Rectal smooth muscle tissue (tissue), 1 donor: ENCODE results near the gene KIF7.

Experiments
- H3K27ac ChIP-seq: one replicate; pipeline ENCODE4 v1.7.0; 2013; ENCODE audit warnings: low read depth, low read length, inconsistent platforms
- H3K27me3 ChIP-seq: one replicate; pipeline ENCODE4 v1.7.0; 2013; ENCODE audit warnings: low read length; ENCODE audit not compliant: control insufficient read depth, insufficient read depth
- H3K36me3 ChIP-seq: one replicate; pipeline ENCODE4 v1.7.0; 2013; ENCODE audit warnings: low read length; ENCODE audit not compliant: control insufficient read depth, insufficient read depth
- H3K4me1 ChIP-seq: one replicate; pipeline ENCODE4 v1.7.0; 2013; ENCODE audit warnings: low read length; ENCODE audit not compliant: control insufficient read depth, insufficient read depth
- H3K4me3 ChIP-seq: one replicate; pipeline ENCODE4 v1.7.0; 2013; ENCODE audit warnings: low read length
- H3K9ac ChIP-seq: one replicate; pipeline ENCODE4 v1.7.0; 2013; ENCODE audit warnings: low read length

Gene KIF7

GRCh38 chr15:89667706-89667960, 12.4 kb upstream of the KIF7 start:
- Histone ChIP-seq H3K4me1 (peaks cover 3% of the 10 kb centered on the region), H3K27me3 (no peaks in the 10 kb centered on the region), H3K36me3 (no peaks in the 10 kb centered on the region), H3K4me3 (no peak overlapping the region), H3K9ac (no peak overlapping the region), H3K27ac (no peak overlapping the region)

GRCh38 chr15:89666858-89667705, 11.8 kb upstream of the KIF7 start:
- Histone ChIP-seq H3K4me1 (peaks cover 3% of the 10 kb centered on the region), H3K36me3 (no peaks in the 10 kb centered on the region), H3K4me3 (no peak overlapping the region), H3K9ac (no peak overlapping the region), H3K27me3 (no peaks in the 10 kb centered on the region), H3K27ac (no peak overlapping the region)

- Histone ChIP-seq H3K4me1 (peaks cover 3% of the 10 kb centered on the region), H3K27ac (peak overlapping the region; percentile 51), H3K27me3 (no peaks in the 10 kb centered on the region), H3K4me3 (no peak overlapping the region), H3K9ac (no peak overlapping the region), H3K36me3 (no peaks in the 10 kb centered on the region)
These were observed 11.1 kb upstream of the KIF7 start for GRCh38 chr15:89666184-89666857.

GRCh38 chr15:89665449-89666181, 10.3 kb upstream of the KIF7 start:
- Histone ChIP-seq H3K36me3 (no peaks in the 10 kb centered on the region), H3K4me1 (peaks cover 3% of the 10 kb centered on the region), H3K4me3 (peak overlapping the region; percentile 55), H3K27ac (peak overlapping the region; percentile 51), H3K9ac (peak overlapping the region; percentile 41), H3K27me3 (no peaks in the 10 kb centered on the region)

GRCh38 chr15:89664441-89665350, 9.4 kb upstream of the KIF7 start:
- Histone ChIP-seq H3K4me1 (peaks cover 3% of the 10 kb centered on the region), H3K27me3 (no peaks in the 10 kb centered on the region), H3K36me3 (no peaks in the 10 kb centered on the region), H3K27ac (peak overlapping the region; percentile 6), H3K9ac (no peak overlapping the region), H3K4me3 (peak overlapping the region; percentile 55)

- Histone ChIP-seq H3K9ac (no peak overlapping the region), H3K27ac (peak overlapping the region; percentile 18), H3K4me1 (peaks cover 3% of the 10 kb centered on the region), H3K27me3 (no peaks in the 10 kb centered on the region), H3K36me3 (no peaks in the 10 kb centered on the region), H3K4me3 (no peak overlapping the region)
These were observed 7.8 kb upstream of the KIF7 start for GRCh38 chr15:89662893-89663626.

GRCh38 chr15:89660556-89660955, 5.3 kb upstream of the KIF7 start:
- no peak overlapping the region for H3K27ac ChIP-seq
- no peaks in the 10 kb centered on the region for H3K27me3 ChIP-seq
- no peak overlapping the region for H3K4me3 ChIP-seq
- H3K4me1 ChIP-seq = peaks cover 3% of the 10 kb centered on the region
- H3K9ac ChIP-seq = no peak overlapping the region
- no peaks in the 10 kb centered on the region for H3K36me3 ChIP-seq

GRCh38 chr15:89659295-89659694, 4.0 kb upstream of the KIF7 start:
- Histone ChIP-seq H3K27ac (no peak overlapping the region), H3K9ac (no peak overlapping the region), H3K4me3 (no peak overlapping the region), H3K36me3 (no peaks in the 10 kb centered on the region), H3K27me3 (no peaks in the 10 kb centered on the region), H3K4me1 (peaks cover 4% of the 10 kb centered on the region)

- no peaks in the 10 kb centered on the region for H3K27me3 ChIP-seq
- H3K36me3 ChIP-seq = no peaks in the 10 kb centered on the region
These were observed 2.5 kb upstream of the KIF7 start for GRCh38 chr15:89657686-89658200.

GRCh38 chr15:89656116-89656815, 999 bp upstream of the KIF7 start:
- no peaks in the 10 kb centered on the region for H3K36me3 ChIP-seq
- no peak overlapping the region for H3K27ac ChIP-seq
- no peak overlapping the region for H3K9ac ChIP-seq
- H3K4me1 ChIP-seq = peaks cover 5% of the 10 kb centered on the region
- no peak overlapping the region for H3K4me3 ChIP-seq
- no peaks in the 10 kb centered on the region for H3K27me3 ChIP-seq

More at GRCh38 chr15:89657686-89658200, 2.5 kb upstream of the KIF7 start:
- Histone ChIP-seq H3K4me3 (no peak overlapping the region), H3K4me1 (peaks cover 5% of the 10 kb centered on the region), H3K27ac (no peak overlapping the region), H3K9ac (no peak overlapping the region)

- Histone ChIP-seq H3K27ac (no peak overlapping the region), H3K27me3 (no peaks in the 10 kb centered on the region), H3K4me1 (peaks cover 5% of the 10 kb centered on the region), H3K4me3 (peak overlapping the region; percentile 72), H3K9ac (no peak overlapping the region), H3K36me3 (no peaks in the 10 kb centered on the region)
These were observed 936 bp downstream of the KIF7 start for GRCh38 chr15:89654301-89654761.
